Ovary (tissue), 3 donors: ENCODE data around the gene LTBR.

Experiments used
- CTCF ChIP-seq, 3 donors: fragments of 450-650 bp in 2 of 3; fragments of 200-600 bp in 1 of 3; IDR thresholded peaks; one replicate each; pipeline versions ENCODE4 v1.5.1 to v1.8.0; 2016 to 2022; ENCODE audit warnings: antibody characterized with exemption in 3 of 3, mild to moderate bottlenecking in 1 of 3
- POLR2A ChIP-seq: fragments of 450-650 bp; IDR thresholded peaks from one replicate; pipeline ENCODE4 v1.6.1; 2017; ENCODE audit warnings: antibody characterized with exemption, mild to moderate bottlenecking, moderate library complexity
- donor health status: DM: no; HTN: no; CAD: no.

- TF ChIP-seq CTCF (IDR thresholded peaks at IDR 0.05) = no peak
- no peak for TF ChIP-seq POLR2A
Observed at GRCh38 chr12:6369916-6370575, 13.9 kb upstream of the LTBR start.
